GM19351 (cell line): Measurements from ENCODE around the gene ZDHHC8.
A peak's percentile ranks its signal among the peaks of the same experiment; 100 is the strongest.

ENCODE experiments used
- ATAC-seq: cut with Tn5 transposase; IDR thresholded peaks from one replicate; pipeline ENCODE4 v1.9.1; 2021; ENCODE audit warnings: mild to moderate bottlenecking, moderate library complexity; ENCODE audit not compliant: unreplicated experiment

The ZDHHC8 gene

GRCh38 chr22:20113551-20114310 is 17.9 kb upstream of the ZDHHC8 start:
- no peak for ATAC-seq

- no peak for ATAC-seq
These were observed 16.8 kb upstream of the ZDHHC8 start for GRCh38 chr22:20114506-20115475.

GRCh38 chr22:20115691-20116375 is 15.8 kb upstream of the ZDHHC8 start, which contains the start of gene RANBP1:
RANBP1 (plus strand) TSS chr22:20116104; CDS start chr22:20116185, 81 bp downstream.
- ATAC-seq: no peak

- ATAC-seq: no peak
These were observed 15.1 kb upstream of the ZDHHC8 start for GRCh38 chr22:20116376-20116950.

GRCh38 chr22:20116951-20117632 is 14.5 kb upstream of the ZDHHC8 start, which contains the start of gene TRMT2A:
TRMT2A (minus strand) TSS chr22:20117226; CDS start chr22:20116906, 320 bp downstream.
- peak; percentile 81 for ATAC-seq

GRCh38 chr22:20117633-20118299 is 13.8 kb upstream of the ZDHHC8 start:
- peak; percentile 31 for ATAC-seq

- ATAC-seq: no peak
These were observed 13.1 kb upstream of the ZDHHC8 start for GRCh38 chr22:20118300-20119020.

GRCh38 chr22:20121856-20122415 is 9.7 kb upstream of the ZDHHC8 start:
- no peak for ATAC-seq

- ATAC-seq: no peak
These were observed 8.1 kb upstream of the ZDHHC8 start for GRCh38 chr22:20123366-20124082.

- ATAC-seq: no peak
These were observed 7.4 kb upstream of the ZDHHC8 start for GRCh38 chr22:20124083-20124787.

- no peak for ATAC-seq
These were observed 6.1 kb upstream of the ZDHHC8 start for GRCh38 chr22:20125201-20126174.

- no peak for ATAC-seq
These were observed 5.1 kb upstream of the ZDHHC8 start for GRCh38 chr22:20126284-20127029.

GRCh38 chr22:20127318-20127868 is 4.2 kb upstream of the ZDHHC8 start:
- ATAC-seq: no peak

GRCh38 chr22:20127869-20128618 is 3.6 kb upstream of the ZDHHC8 start:
- ATAC-seq: no peak

GRCh38 chr22:20128619-20128901 is 3.0 kb upstream of the ZDHHC8 start:
- no peak for ATAC-seq
